Retinal pigment epithelial cell (primary cell): ENCODE measurements around the gene ATRIP.

Experiments
- DNase-seq: peaks from one replicate; pipeline ENCODE4 v3.0.0-alpha.2; 2010; ENCODE audit warnings: low read depth
- H3K4me3 ChIP-seq: 2 replicates; pipeline ENCODE4 v1.5.1; 2011; ENCODE audit warnings: mild to moderate bottlenecking, low read length, control low read depth, moderate library complexity
- TF ChIP-seq, protein P1 (sequence below): conservative IDR thresholded peaks from 2 replicates; pipeline ENCODE4 v1.5.1; 2011; ENCODE audit warnings: low read depth, low read length, control low read depth, inconsistent platforms

ATRIP gene

DNA sequence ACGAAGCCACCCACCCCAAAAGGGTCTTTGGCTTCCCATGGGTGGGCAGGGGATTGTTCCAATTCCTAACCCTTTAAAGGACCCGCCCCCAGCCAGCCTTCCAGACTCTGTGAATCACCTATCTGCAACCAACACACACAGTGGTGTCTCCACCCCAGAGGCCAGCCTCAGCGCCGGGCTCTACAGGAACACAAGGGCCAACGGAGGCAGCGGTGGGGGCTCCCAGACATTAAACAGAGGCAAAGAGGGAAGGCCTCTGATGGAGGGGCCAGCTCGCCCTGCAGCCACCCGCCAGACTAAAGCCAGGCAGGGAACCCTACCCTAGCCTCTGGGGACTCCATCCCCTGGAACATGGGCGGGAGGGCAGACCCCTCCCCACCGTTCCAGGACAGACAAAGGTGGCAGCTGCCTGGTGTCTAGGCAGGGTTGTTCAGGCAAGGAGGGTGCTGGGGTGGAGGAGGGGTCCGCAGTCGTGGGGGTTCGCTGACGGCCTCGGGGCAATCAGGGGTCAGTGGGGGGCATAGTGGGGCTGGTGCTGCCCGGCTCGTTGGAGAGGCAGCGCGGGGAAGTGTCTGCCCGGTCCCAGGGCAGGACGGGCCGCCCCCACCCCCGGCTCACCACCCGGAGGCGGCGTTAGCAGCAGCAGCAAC is 57.0 kb downstream of the ATRIP start:
- peak overlapping the region; percentile 75 for H3K4me3 ChIP-seq
- TF ChIP-seq, protein P1, sequence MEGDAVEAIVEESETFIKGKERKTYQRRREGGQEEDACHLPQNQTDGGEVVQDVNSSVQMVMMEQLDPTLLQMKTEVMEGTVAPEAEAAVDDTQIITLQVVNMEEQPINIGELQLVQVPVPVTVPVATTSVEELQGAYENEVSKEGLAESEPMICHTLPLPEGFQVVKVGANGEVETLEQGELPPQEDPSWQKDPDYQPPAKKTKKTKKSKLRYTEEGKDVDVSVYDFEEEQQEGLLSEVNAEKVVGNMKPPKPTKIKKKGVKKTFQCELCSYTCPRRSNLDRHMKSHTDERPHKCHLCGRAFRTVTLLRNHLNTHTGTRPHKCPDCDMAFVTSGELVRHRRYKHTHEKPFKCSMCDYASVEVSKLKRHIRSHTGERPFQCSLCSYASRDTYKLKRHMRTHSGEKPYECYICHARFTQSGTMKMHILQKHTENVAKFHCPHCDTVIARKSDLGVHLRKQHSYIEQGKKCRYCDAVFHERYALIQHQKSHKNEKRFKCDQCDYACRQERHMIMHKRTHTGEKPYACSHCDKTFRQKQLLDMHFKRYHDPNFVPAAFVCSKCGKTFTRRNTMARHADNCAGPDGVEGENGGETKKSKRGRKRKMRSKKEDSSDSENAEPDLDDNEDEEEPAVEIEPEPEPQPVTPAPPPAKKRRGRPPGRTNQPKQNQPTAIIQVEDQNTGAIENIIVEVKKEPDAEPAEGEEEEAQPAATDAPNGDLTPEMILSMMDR = no peak
- no peak for DNase-seq

DNA sequence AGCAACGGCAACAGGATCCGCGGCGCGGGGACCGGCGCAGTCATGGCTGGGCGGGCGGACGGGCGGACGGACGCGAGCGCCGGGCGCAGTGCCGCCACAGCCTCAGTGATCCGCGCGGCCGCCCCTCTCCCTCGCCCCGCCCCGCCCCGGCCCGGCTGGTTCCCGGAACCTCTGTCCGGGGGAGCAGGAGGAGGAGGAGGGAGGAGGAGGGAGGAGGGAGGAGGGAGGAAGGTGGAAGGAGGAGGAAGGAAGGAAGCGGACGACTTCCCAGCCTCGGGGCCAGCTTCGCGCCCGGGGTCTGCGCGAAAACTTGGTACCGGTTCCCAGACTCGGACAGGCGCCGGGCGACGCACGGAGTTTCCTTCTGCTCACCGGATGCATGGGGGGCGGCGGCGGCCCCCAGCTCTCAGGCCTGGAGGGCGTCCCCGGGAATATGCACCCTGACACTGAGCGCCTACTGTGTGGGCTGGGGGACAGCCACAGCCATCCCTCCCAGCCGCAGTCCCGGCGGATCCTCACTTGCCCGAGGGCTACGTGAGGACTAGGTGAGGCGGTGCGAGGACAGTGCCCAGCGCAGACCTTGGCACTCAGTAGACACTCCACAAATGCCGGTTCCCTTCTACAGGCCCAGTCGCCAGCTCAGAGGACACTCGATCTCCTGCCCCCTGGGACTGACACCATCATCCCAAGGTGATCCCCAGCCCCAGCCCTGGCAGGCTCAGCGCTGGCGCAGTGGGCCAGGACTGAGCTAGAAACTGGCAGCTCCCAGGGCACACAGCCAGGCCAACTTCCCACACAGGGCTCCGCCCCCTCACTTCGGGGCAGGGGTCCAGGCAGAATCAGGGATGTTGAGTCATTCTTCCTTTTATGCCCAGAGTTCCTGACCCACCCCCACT is 57.8 kb downstream of the ATRIP start, which contains the start of gene SHISA5:
Gene SHISA5, minus strand, starts transcription at position 124 of the 896 bp plus-strand sequence. Its CDS starts 80 bp downstream, at position 44.
- DNase-seq = no peak
- TF ChIP-seq, protein P1 = no peak
- H3K4me3 ChIP-seq = peak within 1 kb of the TSS; percentile 75

DNA sequence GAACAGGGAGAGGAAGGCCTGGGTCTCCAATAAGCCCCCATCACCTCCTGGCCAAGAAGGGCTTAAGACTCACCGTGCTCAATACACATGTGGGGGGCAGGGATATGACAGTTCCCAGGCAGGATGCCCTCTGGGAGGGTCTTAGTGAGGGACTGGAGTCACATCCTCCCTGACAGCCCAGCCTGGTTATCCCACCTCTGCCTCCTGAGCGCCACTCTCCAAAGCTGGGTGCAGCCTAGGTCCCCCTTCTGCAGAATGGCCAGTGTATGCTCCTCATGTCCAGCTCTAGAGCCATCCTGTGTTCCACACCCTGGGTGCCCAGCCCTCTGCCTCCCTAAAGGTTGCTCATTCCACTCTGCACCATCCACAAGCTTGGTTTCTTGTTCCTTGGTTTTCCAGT is 58.6 kb downstream of the ATRIP start:
- no peak for DNase-seq

DNA sequence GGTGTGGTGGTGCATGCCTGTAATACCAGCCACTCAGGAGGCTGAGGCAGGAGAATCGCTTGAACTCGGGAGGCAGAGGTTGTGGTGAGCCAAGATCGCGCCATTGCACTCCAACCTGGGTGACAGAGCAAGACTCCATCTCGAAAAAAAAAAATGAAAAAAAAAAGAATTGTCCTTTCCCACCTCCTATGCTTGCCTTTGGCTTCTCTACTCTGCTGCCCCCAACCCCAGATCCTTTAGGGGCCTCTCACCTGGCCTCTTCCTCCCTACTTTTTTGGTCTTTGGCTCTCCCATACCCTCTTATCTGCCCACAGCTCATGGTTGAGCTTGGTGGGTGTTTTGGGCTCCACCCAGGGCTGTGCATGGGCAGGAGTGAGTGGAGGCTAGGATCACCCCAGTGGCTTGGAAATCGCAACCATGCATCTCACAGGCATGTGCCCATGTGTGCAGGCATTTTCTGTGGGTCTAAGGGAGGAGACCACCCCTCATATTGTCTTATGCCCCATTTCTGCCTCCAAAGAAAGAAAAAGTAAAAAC is 59.5 kb downstream of the ATRIP start:
- no peak for DNase-seq
- H3K4me3 ChIP-seq = no peak overlapping the region
- TF ChIP-seq, protein P1 = no peak

More for the DNA sequence above, 58.6 kb downstream of the ATRIP start:
- TF ChIP-seq, protein P1 = no peak
- H3K4me3 ChIP-seq = no peak overlapping the region

DNA sequence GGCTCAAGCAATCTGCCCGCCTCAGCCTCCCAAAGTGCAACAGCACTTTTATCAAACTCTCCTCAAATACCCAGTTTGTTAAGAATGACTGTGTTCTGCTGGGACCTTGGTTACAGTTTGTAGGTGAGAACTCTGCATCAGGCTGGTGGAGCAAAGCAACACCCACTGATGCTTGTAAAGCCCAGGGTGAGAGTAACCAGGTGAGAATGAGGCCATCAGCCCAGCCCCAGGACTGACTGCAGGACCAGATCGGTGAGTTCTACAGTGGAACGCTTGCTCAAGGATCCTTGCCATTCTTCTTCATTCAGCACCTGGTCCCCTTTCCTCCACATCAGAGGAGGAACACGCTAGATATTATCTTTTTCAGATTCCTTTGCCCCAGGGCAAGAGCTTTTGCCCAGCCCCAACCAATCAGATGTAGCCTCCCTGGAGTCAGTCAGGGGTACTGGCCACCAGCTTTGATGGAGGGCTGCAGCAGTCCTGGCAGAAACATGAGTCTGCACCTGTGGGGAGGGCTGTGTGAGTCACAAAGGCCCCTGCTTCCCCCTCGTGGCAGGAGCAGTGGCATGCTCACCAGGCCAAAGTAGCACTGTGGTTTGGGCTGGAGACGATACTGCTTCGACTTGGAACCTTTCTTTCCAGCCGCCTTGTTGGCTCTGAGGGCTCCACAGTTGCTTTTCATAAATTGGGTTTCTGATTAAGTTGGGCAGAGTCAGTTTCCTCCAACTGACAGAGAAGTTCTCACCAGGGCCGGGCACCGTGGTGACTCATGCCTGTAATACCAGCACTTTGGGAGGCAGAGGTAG is 60.9 kb downstream of the ATRIP start:
- TF ChIP-seq, protein P1 = peak; percentile 78
- peak; percentile 68 for DNase-seq
- no peak overlapping the region for H3K4me3 ChIP-seq

DNA sequence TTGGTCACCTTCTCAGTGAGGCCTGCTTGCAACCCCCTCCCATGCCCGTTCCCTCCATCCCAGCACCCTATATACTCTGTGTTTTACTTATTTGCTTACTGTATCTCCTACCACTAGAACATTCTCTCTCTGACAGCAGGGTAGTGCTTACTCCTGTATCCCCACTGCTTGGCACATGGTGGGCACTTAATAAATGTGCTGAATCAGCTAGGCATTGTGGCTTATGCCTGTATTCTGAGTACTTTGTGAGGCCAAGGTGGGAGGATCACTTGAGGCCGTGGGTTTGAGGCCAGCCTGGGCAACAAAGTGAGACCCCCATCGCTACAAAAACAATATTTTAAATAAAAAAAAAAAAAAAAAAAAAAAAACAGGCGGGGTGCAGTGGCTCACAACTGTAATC is 65.0 kb downstream of the ATRIP start:
- TF ChIP-seq, protein P1 = no peak
- no peak overlapping the region for H3K4me3 ChIP-seq
- DNase-seq = no peak
